GM13977 (cell line): ENCODE results near the gene SCGN.

Source experiments
- DNase-seq: peaks from one replicate; pipeline ENCODE4 v3.0.0; 2012; ENCODE audit warnings: low spot score
- in situ Hi-C: fragments of 300-500 bp; cut with MboI; formaldehyde crosslinking; loops from one replicate; pipeline ENCODE4 v1.12.0; 2022; ENCODE audit warnings: low sequenced_read_pairs, low pct_unique_long_range_greater_than_20kb, mixed read lengths, inconsistent platforms; ENCODE audit not compliant: unreplicated experiment
- TF ChIP-seq, protein P1 (sequence below): IDR thresholded peaks from 2 replicates; pipeline ENCODE4 v1.5.1; 2012; ENCODE audit warnings: mild to moderate bottlenecking, control low read depth; ENCODE audit not compliant: insufficient read depth; ENCODE audit errors: extremely low read depth, missing control alignments

SCGN gene

DNA sequence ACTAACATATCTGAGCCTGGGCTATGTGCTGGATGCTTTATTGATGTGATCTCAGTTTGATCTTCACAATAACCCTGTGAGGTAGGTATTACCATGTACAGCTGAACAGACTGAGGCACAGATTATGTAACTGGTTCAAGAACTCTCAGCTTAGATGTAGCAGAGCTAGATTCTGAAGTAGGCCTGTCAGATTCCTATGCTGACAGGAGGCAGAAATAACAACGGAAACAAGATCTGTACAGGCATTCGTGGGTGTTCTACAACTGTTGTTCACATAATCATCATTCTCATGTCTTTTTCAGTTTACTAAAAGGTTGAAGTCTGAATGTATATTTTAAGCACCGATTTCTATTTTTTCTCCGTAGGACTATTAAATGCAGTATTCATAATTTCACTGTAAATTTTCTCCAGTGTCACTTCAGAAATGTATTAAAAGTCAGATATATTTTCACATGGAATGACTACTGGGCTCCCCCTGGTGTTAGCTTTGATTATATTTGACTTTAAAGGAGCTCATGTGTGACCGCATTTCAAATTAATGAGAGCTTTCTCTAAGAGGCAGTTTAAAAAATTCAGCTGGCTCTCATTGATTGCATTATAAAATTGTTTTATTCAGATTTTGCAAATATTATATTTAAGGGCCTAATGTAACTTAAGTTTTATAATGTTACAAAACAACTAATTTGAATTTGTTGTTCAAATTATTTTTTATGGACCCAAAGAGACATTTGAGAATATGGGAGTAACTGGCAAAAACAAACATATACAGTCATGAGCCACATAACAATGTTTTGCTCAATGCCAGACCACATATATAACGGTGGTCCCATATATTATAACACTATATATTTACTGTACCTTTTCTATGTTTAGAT, 66.1 kb downstream of the SCGN start:
- peak; percentile 28 for DNase-seq
- in situ Hi-C loops: no loop called here
- TF ChIP-seq, protein P1, sequence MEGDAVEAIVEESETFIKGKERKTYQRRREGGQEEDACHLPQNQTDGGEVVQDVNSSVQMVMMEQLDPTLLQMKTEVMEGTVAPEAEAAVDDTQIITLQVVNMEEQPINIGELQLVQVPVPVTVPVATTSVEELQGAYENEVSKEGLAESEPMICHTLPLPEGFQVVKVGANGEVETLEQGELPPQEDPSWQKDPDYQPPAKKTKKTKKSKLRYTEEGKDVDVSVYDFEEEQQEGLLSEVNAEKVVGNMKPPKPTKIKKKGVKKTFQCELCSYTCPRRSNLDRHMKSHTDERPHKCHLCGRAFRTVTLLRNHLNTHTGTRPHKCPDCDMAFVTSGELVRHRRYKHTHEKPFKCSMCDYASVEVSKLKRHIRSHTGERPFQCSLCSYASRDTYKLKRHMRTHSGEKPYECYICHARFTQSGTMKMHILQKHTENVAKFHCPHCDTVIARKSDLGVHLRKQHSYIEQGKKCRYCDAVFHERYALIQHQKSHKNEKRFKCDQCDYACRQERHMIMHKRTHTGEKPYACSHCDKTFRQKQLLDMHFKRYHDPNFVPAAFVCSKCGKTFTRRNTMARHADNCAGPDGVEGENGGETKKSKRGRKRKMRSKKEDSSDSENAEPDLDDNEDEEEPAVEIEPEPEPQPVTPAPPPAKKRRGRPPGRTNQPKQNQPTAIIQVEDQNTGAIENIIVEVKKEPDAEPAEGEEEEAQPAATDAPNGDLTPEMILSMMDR: peak; percentile 40

DNA sequence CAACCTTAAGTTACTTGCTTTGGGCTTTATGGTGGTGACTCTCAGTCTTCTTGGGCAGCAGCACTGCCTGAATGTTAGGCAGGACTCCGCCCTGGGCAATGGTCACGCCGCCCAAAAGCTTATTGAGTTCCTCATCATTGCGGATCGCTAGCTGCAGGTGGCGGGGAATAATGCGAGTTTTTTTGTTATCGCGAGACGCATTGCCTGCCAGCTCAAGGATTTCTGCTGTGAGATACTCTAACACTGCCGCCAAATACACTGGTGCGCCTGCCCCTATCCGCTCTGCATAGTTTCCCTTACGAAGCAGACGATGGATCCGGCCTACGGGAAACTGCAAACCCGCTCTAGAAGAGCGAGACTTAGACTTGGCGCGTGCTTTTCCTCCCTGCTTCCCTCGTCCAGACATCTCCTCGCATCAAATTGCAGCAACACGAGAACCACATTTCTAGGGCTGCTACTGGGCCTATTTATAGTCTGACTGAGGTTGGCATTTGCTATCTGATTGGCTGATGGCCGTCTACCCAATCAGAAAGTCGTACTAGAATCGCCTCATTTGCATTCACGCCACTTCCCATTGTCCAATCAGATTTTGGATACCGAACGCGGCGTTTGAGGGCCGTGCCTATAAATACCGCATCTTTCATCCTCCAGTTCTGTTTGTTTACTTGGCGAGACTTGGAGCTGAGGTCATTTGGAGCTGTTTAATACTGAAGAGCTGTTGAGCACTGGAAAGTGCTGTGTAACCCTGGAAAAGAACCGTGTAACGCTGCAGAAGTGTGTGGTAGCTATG, 74.3 kb downstream of the SCGN start:
- no peak for DNase-seq
- in situ Hi-C loops: no loop called here
- TF ChIP-seq, protein P1: no peak

DNA sequence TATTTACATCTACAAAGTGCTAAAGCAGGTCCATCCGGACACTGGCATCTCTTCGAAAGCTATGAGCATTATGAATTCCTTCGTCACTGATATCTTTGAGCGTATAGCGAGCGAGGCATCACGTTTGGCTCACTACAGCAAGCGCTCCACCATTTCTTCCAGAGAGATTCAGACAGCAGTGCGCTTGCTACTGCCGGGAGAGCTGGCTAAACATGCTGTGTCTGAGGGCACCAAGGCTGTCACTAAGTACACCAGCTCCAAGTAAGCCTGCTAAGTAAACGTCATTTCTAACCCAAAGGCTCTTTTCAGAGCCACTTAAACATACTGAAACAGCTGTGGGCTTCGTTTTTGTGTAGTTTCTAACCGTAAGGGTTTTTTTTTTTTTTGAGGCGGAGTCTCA, 75.0 kb downstream of the SCGN start:
- in situ Hi-C loops: no loop called here

DNA sequence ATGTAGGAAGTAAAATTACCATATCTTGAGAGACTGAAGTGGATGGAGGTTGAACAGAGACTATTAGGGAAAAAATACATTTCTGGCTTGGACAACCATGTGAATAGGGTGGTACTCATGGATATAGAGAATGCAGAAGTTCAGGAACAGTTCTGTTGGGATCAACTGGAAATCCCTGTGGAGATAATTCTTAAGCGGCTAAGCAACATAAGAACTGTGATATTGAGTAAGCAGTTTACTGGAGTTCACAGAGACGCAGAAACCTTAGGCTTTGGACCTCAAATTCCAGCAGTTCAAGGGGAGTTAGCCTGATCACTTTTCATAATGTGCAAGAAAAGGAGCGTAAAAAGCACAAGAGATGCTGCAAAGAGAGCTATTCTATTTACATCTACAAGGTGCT, 78.9 kb downstream of the SCGN start:
- no peak for DNase-seq
- TF ChIP-seq, protein P1: no peak
- in situ Hi-C loops: no loop called here

More for the DNA sequence above, 75.0 kb downstream of the SCGN start:
- DNase-seq: no peak
- TF ChIP-seq, protein P1: no peak

DNA sequence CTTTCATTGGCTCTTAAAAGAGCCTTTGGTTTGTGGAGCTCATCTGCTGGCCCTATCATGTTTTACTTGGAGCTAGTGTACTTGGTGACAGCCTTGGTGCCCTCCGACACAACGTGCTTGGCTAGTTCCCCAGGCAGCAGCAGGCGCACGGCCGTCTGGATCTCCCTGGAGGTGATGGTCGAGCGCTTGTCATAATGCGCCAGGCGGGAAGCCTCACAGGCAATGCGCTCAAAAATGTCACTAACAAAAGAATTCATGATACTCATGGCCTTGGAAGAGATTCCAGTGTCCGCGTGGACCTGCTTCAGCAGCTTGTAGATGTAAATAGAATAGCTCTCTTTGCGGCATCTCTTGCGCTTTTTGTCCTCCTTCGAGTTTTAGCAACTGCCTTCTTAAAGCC, 79.7 kb downstream of the SCGN start:
- in situ Hi-C loops: no loop called here
- TF ChIP-seq, protein P1: no peak
- DNase-seq: no peak

DNA sequence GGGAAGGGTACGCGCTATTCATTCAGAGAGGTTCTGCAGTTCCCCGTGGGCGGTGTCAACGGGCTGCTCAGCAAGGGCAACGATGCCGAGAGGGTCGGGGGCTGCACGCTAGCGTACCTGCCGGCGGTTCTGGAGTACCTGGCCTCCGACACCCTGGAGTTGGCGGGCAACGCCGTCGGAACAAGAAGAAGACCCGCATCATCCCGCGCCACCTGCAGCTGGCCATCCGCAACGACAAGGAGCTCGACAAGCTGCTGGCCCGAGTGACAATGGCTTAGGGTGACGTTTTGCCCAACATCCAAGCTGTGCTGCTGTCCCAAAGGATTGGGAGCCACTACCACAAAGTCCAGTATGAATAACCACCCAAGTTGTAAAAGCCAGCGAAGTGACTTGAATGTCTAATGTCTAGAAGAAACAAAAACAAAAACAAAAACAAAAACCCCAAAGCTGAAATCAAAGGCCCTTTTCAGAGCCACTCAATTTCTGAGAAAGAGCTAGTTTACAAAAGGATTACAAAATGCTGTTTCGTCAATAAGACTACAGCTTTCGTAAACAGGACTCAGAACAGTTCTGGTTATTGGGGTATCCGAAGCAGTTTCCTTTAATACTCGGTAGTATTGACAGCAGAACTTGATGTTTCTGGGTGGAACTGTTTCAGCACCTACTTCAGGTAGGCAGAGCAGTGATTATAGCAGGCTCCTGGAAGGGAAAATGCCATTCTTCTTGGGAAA, 80.6 kb downstream of the SCGN start:
- TF ChIP-seq, protein P1: no peak
- DNase-seq: no peak
- in situ Hi-C loops: no loop called here
